ENCODE data around the gene RNF144B. TPM values are rescaled to one million over a fixed set of nuclear protein-coding genes. Genes with fewer than 3 reads are reported as not detected.

The RNF144B gene
- total RNA-seq, 1 experiment from 2014 or later: 2.3 TPM

DNA sequence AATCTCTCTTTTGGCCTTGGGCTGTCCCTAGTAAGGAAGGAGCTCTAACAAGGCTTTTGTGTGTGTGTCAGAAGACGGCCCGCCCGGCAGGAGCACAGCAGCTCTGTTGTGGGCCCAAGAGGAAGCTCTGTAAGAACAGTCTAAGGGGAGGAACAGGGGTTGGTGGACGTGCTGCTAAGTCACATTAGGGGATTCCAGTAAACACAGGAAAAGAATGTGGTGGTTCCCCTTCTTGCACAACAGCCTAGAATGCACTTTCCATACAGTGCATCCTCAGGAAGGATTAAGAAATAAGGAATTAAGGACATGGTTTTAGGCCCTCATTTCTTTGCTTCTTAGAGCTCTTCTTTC is 114.5 kb downstream of the RNF144B start:
- H3K79me1 ChIP-seq (ENCODE audit: insufficient read depth, low read depth, low read length, poor library complexity, severe bottlenecking): no peaks in the 10 kb centered on the region
- H3K27ac ChIP-seq (ENCODE audit: insufficient read length, low read depth, low read length): no peak overlapping the region
- H3K9me3 ChIP-seq (ENCODE audit: control insufficient read depth, low read depth, low read length): no peaks in the 10 kb centered on the region
- Mint-ChIP-seq H3K27me3 (ENCODE audit: low read depth) (no peaks in the 10 kb centered on the region), H3K9me3 (no peaks in the 10 kb centered on the region), H3K4me3 (no peak overlapping the region), H3K36me3 (ENCODE audit: insufficient read depth in 1 of 3, low read depth in 3 of 3) (no peaks in the 10 kb centered on the region; a peak in 1 of 7 replicates), H3K4me1 (peaks cover 7 to 17% of the 10 kb centered on the region in 2 experiments), H3K27ac (peak overlapping the region in 1 of 3 experiments; percentile 40; a peak in 2 of 7 replicates)
- no peak overlapping the region for H3K9ac ChIP-seq (ENCODE audit: extremely low read depth, insufficient read length, low read length)
- no peak overlapping the region for H3K4me2 ChIP-seq (ENCODE audit: insufficient read depth, insufficient read length, low read length)
- H2AFZ ChIP-seq (ENCODE audit: low read length): no peak overlapping the region
- no peak overlapping the region for H4K8ac ChIP-seq (replicated peaks; ENCODE audit: insufficient read length, low read depth, low read length)
- no peak overlapping the region for H2BK5ac ChIP-seq (ENCODE audit: insufficient read length, low read length)
- no peak overlapping the region for H3K18ac ChIP-seq (ENCODE audit: insufficient read length, low read depth, low read length)
- no peaks in the 10 kb centered on the region for H3K79me2 ChIP-seq (ENCODE audit: insufficient read depth, low read length)
- H2BK12ac ChIP-seq (ENCODE audit: insufficient read length, low read depth, low read length): no peak overlapping the region
- H4K20me1 ChIP-seq (ENCODE audit: control insufficient read depth, insufficient read depth, insufficient read length): no peaks in the 10 kb centered on the region
- H2BK20ac ChIP-seq (ENCODE audit: low read depth, low read length, poor library complexity, severe bottlenecking): no peak overlapping the region
- H3K23me2 ChIP-seq (ENCODE audit: insufficient read length, low read depth, low read length, poor library complexity, severe bottlenecking): no peaks in the 10 kb centered on the region
- H2AK5ac ChIP-seq (ENCODE audit: insufficient read length, low read length): no peak overlapping the region
- no peak overlapping the region for H2BK120ac ChIP-seq (ENCODE audit: low read depth, low read length, poor library complexity, severe bottlenecking)
- H4K5ac ChIP-seq (ENCODE audit: insufficient read length, low read depth, low read length): no peak overlapping the region
- no peak overlapping the region for H2BK15ac ChIP-seq (ENCODE audit: low read depth, low read length)
- no peak overlapping the region for H3K56ac ChIP-seq (ENCODE audit: insufficient read length, low read depth, low read length)
- no CpG with 5 or more reads among the region's 4 CpGs for WGBS (ENCODE audit: extremely low coverage, insufficient read length, low lambda C conversion rate)
- H3K23ac ChIP-seq (ENCODE audit: insufficient read length, low read depth, low read length): no peak overlapping the region
- no peak overlapping the region for H3T11ph ChIP-seq (ENCODE audit: low read length)
- H3K14ac ChIP-seq (ENCODE audit: insufficient read depth, low read length): no peak overlapping the region
- H4K91ac ChIP-seq (ENCODE audit: insufficient read length, low read depth, low read length): no peak overlapping the region
- TF ChIP-seq, protein P1, sequence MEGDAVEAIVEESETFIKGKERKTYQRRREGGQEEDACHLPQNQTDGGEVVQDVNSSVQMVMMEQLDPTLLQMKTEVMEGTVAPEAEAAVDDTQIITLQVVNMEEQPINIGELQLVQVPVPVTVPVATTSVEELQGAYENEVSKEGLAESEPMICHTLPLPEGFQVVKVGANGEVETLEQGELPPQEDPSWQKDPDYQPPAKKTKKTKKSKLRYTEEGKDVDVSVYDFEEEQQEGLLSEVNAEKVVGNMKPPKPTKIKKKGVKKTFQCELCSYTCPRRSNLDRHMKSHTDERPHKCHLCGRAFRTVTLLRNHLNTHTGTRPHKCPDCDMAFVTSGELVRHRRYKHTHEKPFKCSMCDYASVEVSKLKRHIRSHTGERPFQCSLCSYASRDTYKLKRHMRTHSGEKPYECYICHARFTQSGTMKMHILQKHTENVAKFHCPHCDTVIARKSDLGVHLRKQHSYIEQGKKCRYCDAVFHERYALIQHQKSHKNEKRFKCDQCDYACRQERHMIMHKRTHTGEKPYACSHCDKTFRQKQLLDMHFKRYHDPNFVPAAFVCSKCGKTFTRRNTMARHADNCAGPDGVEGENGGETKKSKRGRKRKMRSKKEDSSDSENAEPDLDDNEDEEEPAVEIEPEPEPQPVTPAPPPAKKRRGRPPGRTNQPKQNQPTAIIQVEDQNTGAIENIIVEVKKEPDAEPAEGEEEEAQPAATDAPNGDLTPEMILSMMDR (conservative IDR thresholded peaks at IDR 0.05): no peak
- no peak for DNase-seq
- H3K4ac ChIP-seq (ENCODE audit: low read depth, low read length): no peak overlapping the region
- no peaks in the 10 kb centered on the region for H3K27me3 ChIP-seq (ENCODE audit: insufficient read depth, low read length)
- H3K4me1 ChIP-seq (ENCODE audit: insufficient read depth, low read length): no peaks in the 10 kb centered on the region

All from H9 (cell line).